IPS-18c (cell line): ENCODE data around the gene RAPGEF5.

Experiments used
- H3K4me3 ChIP-seq: 2 replicates; pipeline ENCODE4 v1.7.0; 2013; ENCODE audit warnings: low read depth, mild to moderate bottlenecking, low read length, moderate library complexity; ENCODE audit not compliant: insufficient read depth
- H3K9me3 ChIP-seq: one replicate; pipeline ENCODE4 v1.6.1; 2013; ENCODE audit warnings: mild to moderate bottlenecking, low read length, moderate library complexity; ENCODE audit not compliant: control insufficient read depth, insufficient read depth

The RAPGEF5 gene

DNA sequence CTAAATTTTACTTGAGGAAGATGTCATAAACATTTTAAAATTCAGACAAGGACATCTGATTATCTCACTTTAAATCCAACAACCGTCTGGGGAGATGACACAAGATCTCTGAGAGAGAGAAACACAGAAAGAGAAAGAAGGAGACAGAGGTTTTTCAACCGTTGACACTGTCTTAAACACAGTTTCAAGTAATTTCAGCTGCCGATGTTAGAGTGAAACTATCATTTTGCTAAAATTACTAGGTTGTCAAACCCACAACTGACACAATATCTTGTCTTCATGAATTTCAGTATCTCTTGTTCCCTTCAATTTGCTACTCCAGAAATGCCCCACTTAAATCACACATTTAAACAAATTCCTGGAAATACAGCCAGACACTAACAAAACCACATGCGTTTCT is 174.8 kb downstream of the RAPGEF5 start:
- no peak overlapping the region for H3K4me3 ChIP-seq
- H3K9me3 ChIP-seq = no peaks in the 10 kb centered on the region

DNA sequence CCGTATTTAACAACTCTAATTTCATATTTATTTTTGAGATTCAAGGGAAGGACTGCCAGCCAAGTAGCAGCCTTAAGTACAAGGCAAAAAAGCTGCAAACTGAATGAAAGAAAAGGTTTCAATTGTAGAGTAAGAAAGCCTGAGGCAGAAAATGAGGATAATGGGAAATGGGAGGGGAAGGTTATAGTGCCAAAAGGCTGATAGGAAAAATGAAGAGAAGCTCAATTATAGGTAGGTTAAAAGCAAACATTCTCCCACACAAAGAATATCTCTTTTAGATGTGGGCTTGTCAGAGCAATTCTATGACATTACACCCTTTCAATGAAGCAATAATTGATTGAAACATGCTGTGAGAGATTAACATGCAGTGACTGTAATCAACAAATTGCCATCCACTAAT is 175.3 kb downstream of the RAPGEF5 start:
- Histone ChIP-seq H3K9me3 (no peaks in the 10 kb centered on the region), H3K4me3 (no peak overlapping the region)

DNA sequence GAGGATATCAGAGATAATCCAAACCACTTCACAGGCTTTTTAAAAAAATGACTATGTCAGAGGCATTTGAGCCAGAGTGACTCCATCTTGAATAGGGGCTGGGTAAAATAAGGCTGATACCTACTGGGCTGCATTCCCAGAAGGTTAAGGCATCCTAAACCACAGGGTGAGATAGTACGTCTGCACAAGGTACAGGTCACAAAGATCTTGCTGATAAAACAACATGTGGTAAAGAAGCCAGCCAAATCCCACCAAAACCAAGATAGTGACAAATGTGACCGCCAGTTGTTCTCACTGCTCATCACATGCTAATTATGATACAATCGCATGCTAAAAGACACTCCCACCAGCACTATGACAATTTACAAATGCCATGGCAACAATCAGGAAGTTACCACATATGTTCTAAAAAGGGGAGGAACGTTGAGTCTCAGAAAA is 177.5 kb downstream of the RAPGEF5 start:
- H3K4me3 ChIP-seq = no peak overlapping the region

DNA sequence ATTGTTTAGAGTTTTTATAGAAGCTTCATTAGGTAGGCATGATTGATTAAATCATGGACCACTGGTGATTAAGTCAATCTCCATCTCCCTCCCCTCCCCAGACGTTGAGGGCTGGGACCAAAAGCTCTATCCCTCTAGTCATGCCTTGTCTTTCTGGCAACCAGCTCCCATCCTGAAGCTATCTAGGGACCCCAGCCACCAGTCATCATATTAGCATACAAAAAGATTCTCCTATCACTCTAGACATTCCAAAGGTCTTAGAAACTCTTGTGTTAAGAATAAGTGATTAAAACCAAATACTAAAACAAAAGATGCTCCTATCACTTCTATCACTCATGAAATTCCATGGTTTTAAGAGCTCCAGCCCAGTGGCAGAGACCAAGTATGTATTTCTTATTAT is 178.2 kb downstream of the RAPGEF5 start:
- H3K9me3 ChIP-seq = no peaks in the 10 kb centered on the region
- no peak overlapping the region for H3K4me3 ChIP-seq

More for the DNA sequence above, 177.5 kb downstream of the RAPGEF5 start:
- H3K9me3 ChIP-seq = no peaks in the 10 kb centered on the region

DNA sequence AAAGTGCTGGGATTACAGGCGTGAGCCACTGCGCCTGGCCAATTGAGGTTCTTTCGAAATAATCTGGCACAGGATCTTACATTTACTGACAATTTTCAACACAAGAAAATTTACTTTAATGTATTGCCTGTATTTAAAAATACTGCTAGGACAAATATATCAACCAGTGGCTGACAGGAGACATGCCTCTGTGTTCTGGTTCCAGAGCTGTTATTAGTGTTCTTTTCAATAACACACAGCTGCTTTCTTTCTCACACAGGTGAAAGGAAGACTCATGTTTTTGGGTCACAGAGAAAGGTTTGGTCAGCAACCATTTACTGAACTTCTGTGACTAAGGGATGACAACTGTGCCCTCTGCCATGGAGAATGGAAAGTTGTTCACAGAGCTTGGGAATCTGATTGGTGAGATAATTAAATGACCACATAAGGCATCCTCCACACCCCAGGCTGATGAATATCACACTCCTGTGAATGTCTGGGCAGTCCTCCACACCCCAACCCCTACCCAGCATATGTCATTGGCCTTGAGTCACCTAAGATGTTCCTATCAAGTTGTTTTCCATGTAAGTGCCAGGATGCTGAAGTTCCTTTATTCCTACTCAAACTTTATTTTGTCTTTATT is 180.1 kb downstream of the RAPGEF5 start:
- Histone ChIP-seq H3K4me3 (no peak overlapping the region), H3K9me3 (no peaks in the 10 kb centered on the region)

DNA sequence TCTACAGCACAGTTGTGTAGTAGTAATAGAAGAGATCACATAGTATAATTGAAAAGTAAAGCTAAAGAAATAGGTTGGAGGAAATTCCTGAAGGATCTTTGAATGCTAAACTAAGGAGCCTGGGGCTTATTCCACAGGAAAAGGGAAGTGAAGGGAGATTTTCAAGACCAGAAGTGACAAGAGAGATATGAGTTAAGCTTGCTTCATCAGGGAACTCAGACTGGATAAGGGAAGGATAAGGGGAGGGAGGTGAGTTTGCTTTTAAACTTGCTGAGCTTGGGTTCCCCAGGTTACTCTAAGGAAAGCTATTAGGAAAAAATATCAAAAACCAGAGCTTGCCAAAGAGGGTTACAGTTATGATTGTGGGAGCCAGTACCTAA is 182.4 kb downstream of the RAPGEF5 start:
- H3K4me3 ChIP-seq = no peak overlapping the region

DNA sequence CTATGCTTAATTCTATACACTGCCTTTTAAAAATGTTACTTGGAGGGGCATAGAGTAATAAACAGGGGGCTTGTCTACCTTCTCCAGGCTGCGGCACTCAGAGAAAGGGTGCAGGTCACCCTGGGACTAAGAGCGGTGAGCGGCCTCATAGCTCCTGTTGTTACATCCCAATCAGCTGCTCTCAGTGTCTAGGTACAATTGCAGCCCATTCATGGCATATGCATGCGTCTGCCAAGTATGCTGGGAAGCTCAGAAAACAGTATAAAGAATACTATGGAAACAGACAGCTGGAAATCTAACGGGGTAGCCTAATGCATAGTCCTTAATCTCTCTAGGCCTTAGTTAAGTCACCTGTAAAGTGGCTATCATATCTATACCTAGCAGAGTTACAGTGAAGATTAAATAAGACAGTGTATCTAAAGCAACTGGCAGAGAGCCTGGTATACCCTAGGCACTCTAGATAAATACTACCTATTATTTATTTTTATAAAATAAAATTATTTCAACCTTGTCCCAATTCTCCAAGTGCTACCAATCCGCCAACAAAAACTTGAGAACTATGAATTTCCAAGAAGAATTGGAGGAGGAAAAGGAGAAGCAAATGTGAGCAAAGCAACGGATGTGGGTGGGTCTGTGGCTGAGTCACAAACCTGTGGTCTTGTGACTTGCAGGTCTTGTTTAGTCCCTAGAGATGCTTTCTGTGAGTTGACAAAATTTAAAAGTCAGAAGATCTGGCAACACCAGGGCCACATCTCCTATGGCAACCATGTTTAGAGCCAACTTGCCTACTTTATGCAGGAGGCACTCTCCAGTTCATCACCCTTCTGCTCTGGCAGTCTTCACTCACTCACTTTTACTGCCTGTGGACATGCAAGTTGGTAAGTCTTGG is 183.0 kb downstream of the RAPGEF5 start:
- no peak overlapping the region for H3K4me3 ChIP-seq

More for the DNA sequence above, 182.4 kb downstream of the RAPGEF5 start:
- no peaks in the 10 kb centered on the region for H3K9me3 ChIP-seq

DNA sequence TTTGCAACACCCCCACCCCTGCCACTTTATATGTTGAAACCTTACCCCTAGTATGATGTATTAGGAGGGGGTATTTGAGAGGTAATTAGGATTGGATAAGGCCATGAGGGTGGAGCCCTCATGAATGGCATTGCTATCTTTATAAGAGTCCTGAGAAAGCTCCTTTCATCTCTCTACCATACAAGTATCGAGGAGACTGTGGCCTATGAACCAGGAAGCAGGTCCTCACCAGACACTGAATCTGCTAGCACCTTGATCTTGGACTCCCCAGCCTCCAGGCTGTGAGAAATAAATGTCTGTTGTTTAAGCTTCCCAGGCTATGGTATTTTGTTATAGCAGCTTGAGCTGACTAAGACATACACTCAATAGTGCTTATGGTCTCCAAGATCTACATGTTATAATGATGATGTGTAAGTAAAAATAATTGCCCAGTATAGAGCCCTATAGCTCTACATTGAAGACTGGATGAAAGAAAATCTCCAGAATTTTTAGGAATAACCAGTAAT is 188.8 kb downstream of the RAPGEF5 start:
- Histone ChIP-seq H3K9me3 (no peaks in the 10 kb centered on the region), H3K4me3 (no peak overlapping the region)

More for the DNA sequence above, 183.0 kb downstream of the RAPGEF5 start:
- H3K9me3 ChIP-seq = no peaks in the 10 kb centered on the region

DNA sequence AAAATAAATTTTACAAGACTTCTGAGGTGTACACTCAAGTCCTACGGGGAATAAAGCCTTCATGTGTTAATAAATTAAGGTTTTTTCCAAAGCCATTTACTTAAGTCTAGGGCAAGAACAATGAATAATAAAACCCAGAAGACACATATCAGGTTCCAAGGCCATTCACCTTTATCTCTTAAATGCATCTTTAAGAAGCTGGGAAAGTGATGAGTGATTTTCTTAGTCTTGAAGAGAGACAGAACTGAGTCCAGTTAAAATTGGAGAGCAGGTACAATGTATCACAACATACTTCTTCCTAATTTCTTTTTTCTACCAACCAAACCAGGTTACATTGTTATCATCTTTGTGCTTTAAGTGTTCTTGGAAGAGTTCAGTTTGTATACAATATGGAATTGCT is 189.5 kb downstream of the RAPGEF5 start:
- Histone ChIP-seq H3K9me3 (no peaks in the 10 kb centered on the region), H3K4me3 (no peak overlapping the region)

DNA sequence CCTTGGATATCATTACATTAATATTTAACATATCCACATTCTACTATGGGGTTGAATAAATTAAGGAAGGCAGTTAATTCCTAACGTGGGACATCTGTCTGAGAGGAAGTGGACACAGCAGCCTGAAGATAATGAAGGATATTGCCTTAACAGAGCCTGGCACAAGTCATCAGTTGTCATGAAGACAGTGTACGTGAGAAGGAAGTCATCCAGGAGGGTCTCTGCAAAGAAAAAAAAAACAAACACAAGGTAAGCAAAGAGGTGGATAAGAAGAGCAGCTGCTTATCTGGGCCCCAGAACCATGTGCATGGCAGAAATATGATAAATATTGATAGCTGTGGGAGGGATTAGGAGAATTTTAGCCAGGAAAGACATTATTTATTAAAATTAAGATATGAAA is 190.0 kb downstream of the RAPGEF5 start:
- no peak overlapping the region for H3K4me3 ChIP-seq

DNA sequence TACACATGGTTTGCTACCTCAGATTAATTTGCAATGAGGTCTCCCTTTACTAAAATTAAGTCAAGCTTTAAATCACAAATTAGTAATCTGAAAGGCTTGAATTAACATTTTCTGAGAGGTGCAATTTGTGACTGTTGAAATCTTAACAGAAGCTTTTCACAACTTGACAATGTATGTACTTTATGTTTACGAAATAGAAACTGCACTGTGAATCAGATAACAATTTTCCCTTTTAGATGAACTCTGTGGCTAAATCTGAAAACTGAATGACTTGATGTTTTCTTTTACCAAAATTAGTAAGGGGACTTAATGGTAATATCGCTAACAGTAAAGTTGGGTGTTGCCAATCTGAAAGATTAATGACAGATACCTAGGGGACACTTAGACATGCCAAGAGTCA is 197.6 kb downstream of the RAPGEF5 start:
- no peaks in the 10 kb centered on the region for H3K9me3 ChIP-seq
- H3K4me3 ChIP-seq = no peak overlapping the region

More for the DNA sequence above, 190.0 kb downstream of the RAPGEF5 start:
- no peaks in the 10 kb centered on the region for H3K9me3 ChIP-seq

DNA sequence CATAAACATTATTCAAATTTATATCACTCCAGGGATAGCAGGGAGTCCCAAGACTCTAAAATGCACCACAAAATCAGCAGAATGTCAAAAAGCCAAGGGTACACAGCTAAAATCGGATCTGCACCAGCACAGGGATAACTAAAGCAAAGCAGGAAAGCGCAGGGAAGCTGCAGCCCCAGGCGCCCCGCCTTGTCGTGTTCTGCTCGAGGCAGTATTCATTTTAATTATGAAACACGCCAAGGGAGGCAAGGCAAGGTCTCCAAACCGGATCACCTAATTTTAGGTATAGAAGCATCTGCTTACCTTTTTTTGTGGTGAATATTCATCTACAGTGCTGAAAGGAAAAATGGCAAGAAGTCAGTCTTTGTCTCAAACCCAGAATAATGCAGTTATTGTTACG is 199.4 kb downstream of the RAPGEF5 start:
- no peak overlapping the region for H3K4me3 ChIP-seq
- H3K9me3 ChIP-seq = no peaks in the 10 kb centered on the region

DNA sequence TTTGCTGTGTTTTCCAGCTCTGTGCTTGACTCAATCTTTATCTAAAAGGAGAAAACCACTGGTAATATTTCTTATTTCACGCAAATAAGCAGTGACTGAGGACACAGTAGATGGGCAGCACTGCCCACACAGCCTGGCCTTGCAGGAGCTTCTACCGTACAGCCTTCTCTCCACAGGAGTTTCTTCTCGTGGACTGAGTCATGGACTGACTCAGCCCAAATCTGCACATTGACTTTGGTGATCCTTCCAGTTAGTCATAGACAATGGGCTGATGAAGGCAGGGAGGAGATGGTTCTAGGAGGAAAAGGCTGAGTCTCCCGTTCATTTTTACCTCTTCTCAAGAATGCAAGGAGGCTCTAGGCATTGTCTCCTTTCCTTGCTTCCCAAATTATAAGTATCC is 200.7 kb downstream of the RAPGEF5 start:
- Histone ChIP-seq H3K4me3 (no peak overlapping the region), H3K9me3 (no peaks in the 10 kb centered on the region)

DNA sequence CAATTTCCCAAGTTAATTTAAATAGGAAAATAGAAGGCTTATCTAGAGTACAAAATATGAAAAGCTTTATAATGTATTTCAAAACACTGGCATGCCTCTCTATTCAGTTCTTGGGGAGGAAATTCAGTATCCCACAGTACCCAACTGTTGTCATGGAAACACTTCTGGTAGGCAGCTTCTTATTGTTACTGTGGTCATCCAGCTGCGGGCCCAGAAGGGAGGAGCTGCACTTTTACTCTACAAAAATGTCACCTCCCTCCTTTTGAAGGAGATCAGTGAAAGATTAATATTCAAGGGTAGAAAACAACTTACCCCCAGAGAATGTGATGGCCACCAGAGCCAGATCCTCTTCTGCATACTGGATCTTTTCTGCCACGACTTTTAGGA is 202.8 kb downstream of the RAPGEF5 start:
- no peaks in the 10 kb centered on the region for H3K9me3 ChIP-seq

DNA sequence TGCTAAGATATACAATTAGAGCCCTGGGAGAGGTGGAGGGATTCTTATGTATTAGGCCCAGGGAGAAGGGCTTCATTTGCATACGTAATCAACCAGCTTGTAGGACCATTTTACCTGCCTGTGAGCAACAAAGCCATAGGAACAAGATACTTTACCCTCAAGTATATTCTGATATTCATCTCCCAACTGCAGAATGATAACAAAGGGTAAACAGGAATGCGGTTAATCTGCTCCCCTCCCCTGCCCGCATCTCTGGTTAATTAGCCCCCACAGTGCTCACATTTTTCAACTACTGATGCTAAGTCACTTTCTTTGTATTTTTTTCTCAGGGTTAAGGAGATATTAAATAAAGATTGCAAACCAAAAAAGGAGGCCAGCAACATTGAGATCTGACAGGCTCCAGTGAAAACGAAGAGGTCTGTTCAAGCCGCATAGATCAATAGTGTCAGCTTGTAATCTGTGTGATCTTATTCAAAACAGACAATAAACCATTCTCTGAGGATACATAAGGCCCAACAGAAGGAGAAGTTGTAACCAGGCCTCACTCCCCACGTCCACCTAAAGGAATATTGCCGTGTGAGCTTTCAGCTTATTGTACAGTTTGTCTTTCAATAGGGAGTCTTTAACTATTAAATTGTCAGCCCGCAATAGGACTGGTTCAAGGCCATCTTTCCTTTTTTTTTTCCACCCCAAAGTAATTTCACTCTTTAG is 203.4 kb downstream of the RAPGEF5 start:
- no peaks in the 10 kb centered on the region for H3K9me3 ChIP-seq
- H3K4me3 ChIP-seq = no peak overlapping the region

More for the DNA sequence above, 202.8 kb downstream of the RAPGEF5 start:
- H3K4me3 ChIP-seq = no peak overlapping the region

DNA sequence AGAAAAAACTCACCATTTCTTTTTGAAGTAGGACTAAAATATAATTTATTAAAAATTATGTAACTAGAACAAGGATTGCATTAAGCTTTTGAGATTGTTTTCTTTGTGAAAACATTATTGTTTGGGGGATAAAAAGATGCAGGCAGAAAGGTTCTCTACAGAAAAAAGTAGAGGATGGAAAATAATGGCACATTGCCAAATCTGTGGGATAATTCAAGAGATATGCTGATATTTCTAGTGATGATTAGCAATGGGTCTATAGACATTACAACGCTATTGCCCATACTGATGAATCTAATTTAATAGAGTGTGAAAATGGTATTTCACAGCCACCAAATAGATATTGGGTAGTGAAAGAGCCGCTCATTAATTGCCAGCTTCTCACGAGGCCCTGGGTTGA is 204.3 kb downstream of the RAPGEF5 start:
- Histone ChIP-seq H3K9me3 (no peaks in the 10 kb centered on the region), H3K4me3 (no peak overlapping the region)

DNA sequence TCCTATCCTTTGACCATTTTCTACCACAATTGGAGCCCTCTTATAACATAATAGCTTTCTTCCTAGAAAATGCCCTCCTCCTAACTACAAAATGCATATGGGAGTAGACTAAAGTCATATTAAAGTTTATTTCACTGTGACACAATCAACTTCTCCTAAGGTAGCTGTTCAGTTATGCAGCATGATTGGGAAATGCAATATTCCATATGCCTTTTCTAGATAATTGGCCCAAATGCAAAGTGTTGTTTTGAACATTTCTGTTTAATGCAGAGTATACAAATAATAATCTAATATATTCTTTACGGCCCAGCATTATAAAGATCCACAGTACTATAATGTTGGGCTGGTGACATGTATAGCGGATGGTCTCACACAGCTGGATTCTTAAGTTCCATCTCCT is 205.1 kb downstream of the RAPGEF5 start:
- no peaks in the 10 kb centered on the region for H3K9me3 ChIP-seq

DNA sequence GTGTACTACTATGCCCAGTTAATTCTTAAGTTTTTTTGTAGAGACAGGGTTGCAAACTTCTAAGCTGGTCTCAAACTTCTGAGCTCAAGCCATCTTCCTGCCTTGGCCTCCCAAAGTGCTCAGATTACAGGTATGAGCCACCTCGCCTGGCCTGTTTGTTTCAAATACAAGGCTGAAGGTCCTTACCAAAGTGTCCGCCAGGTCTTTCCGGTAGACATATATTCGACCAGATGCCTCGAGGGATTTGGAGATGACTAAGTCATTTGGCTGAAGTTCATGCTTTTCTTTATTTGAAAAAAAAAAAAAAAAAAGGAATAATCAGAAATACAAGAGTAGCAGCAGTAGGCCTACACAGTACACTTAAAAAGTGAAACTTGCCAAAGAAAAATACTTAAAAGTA is 206.7 kb downstream of the RAPGEF5 start:
- Histone ChIP-seq H3K9me3 (no peaks in the 10 kb centered on the region), H3K4me3 (no peak overlapping the region)

More for the DNA sequence above, 205.1 kb downstream of the RAPGEF5 start:
- H3K4me3 ChIP-seq = no peak overlapping the region
